Activated CD4-positive, alpha-beta T cell treated with anti-CD3 and anti-CD28 coated beads for 36 hours (primary cell): ENCODE measurements around the gene KIAA2012. TPM values are rescaled to one million over a fixed set of nuclear protein-coding genes. Genes with fewer than 3 reads are reported as not detected.

Source experiments
- ATAC-seq: fragments of 200-7000 bp; cut with Tn5 transposase; one replicate; pipeline ENCODE4 v1.10.0; 2021; ENCODE audit warnings: mild to moderate bottlenecking, moderate library complexity
- CTCF ChIA-PET: fragments of 350-600 bp; sonication (Branson Sonifier 250); formaldehyde crosslinking; loops from one replicate; lab custom pipeline; 2021; ENCODE audit warnings: antibody characterized with exemption; lab: Charles Lee
- POLR2A ChIA-PET: fragments of 350-600 bp; sonication (Branson Sonifier 250); formaldehyde crosslinking; loops from one replicate; lab custom pipeline; 2021; ENCODE audit warnings: antibody characterized with exemption, inconsistent platforms; lab: Charles Lee
- DNase-seq: peaks from one replicate; pipeline ENCODE4 v3.0.0-alpha.2; 2020
- H3K27ac Mint-ChIP-seq: one replicate; pipeline ENCODE4 v1.8.0; 2021; ENCODE audit warnings: mixed read lengths
- H3K27me3 Mint-ChIP-seq: one replicate; pipeline ENCODE4 v1.8.0; 2021; ENCODE audit warnings: mixed read lengths
- H3K36me3 Mint-ChIP-seq: one replicate; pipeline ENCODE4 v1.8.0; 2021; ENCODE audit warnings: low read depth, mixed read lengths
- H3K4me1 Mint-ChIP-seq: one replicate; pipeline ENCODE4 v1.8.0; 2021; ENCODE audit warnings: mixed read lengths
- H3K4me3 Mint-ChIP-seq: one replicate; pipeline ENCODE4 v1.8.0; 2021; ENCODE audit warnings: mild to moderate bottlenecking, moderate library complexity, mixed read lengths
- H3K9me3 Mint-ChIP-seq: one replicate; pipeline ENCODE4 v1.8.0; 2021; ENCODE audit warnings: low read depth, mixed read lengths
- intact Hi-C, 2 experiments: fragments of 100-400 bp; cut with DNase I in 1 of 2; cut with micrococcal nuclease in 1 of 2; formaldehyde crosslinking; loops; one replicate each; pipeline versions ENCODE4 v1.14.2 to v1.15.1; 2022 to 2024; cut with DNase I, micrococcal nuclease
- total RNA-seq, 2 experiments: library from RNA; stranded (reverse); gene quantifications; one replicate each; pipeline ENCODE4 v1.2.3, GENCODE V29; 2021

The KIAA2012 gene
- total RNA-seq, 2 experiments from 2014 or later: not detected

DNA sequence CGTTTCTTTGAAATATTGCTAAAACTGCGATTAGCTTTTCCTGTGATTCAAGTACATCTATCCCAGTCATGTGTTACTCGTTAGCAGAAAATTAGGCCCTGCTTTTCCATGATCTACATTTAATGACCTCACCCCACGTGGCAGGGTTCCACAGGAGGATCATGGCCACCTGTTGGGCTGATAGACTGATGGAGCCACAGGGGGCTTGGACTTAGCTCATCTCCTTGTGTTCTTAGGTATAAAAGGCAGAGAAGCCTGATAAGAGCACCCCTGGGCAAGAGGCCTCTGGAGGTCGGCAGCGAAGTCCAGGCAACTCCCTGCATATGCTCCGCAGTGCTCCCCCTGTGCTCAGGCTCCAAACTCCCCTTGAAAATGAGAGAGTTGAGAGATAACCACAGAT lies 26.5 kb upstream of the KIAA2012 start:
- CTCF ChIA-PET: no interaction called here
- Mint-ChIP-seq H3K4me1 (no peaks in the 10 kb centered on the region), H3K9me3 (no peaks in the 10 kb centered on the region), H3K27ac (no peak overlapping the region), H3K4me3 (no peak overlapping the region), H3K27me3 (peaks cover 24% of the 10 kb centered on the region), H3K36me3 (no peaks in the 10 kb centered on the region)
- POLR2A ChIA-PET: no interaction called here
- intact Hi-C loops: no loop called here
- DNase-seq (no peak), ATAC-seq (no peak)

DNA sequence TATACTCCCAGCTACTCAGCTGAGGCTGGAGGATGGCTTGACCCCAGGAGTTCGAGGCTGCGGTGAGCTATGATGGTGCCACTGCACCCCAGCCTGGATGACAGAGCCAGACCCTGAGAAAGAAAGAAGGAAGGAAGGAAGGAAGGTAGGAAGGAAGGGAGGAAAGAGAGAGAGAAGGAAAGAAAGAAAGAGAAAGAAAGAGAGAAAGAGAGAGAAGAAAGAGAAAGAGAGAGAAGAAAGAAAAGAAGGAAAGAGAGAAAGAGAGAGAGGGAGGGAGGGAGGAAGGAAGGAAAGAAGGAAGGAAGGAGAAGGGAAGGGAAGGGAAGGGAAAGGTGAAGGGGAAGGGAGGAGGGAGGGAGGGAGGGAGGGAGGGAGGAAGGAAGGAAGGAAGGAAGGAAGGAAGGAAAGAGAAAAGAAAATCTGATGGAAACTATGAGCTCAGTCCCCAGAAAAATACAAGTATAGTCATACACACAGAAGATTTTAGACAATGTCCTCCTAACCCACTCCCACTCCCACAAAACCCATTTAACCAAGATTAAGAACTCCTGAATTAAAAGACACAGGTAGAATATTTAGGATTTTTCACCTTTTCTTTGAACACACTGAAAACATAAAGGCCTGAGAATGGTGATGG lies 23.8 kb upstream of the KIAA2012 start:
- Mint-ChIP-seq H3K36me3 (no peaks in the 10 kb centered on the region), H3K27ac (no peak overlapping the region), H3K27me3 (peaks cover 26% of the 10 kb centered on the region), H3K4me3 (no peak overlapping the region), H3K9me3 (no peaks in the 10 kb centered on the region), H3K4me1 (no peaks in the 10 kb centered on the region)
- POLR2A ChIA-PET: no interaction called here
- DNase-seq: no peak
- CTCF ChIA-PET: no interaction called here
- intact Hi-C loops: no loop called here
- ATAC-seq: no peak

DNA sequence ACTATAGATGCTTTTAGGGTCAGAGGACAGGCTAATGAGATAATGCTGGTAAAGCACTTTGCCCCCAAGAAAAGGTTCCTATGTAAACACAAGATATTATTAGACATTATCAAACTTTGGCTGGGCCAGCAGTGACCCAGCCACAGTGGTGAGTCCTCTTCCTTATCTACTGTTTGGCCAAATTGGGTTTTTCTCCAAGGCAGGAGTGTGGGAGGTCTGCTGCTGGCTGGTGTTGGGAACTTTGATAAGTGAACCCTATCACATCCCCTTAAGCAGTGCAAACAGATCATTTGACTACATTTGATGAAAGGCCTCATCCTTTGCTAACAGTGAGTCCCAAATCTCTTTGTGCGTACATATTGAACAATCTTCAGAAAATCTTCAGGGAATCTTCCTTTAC lies 23.2 kb upstream of the KIAA2012 start:
- Mint-ChIP-seq H3K27me3 (peaks cover 29% of the 10 kb centered on the region), H3K27ac (no peak overlapping the region), H3K36me3 (no peaks in the 10 kb centered on the region), H3K4me1 (no peaks in the 10 kb centered on the region), H3K4me3 (no peak overlapping the region), H3K9me3 (no peaks in the 10 kb centered on the region)
- POLR2A ChIA-PET: no interaction called here
- intact Hi-C loops: no loop called here
- DNase-seq (no peak), ATAC-seq (no peak)
- CTCF ChIA-PET: no interaction called here

DNA sequence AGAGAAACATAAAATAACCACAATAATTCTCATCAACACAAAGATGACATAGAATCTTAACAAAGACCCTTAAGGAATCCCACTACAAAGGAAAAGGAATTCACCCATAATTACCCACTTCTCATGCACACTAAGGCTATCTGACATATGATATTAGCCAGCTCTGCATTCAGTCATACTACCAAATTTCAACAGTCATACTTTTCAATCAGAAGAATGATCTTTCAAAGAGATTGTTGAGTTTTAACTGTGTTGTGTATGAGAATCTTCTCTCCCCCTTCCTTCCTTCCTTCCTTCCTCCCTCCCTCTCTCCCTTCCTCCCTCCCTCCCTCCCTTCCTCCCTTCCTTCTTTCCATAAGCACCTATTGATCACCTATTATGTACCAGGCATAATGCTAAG lies 22.4 kb upstream of the KIAA2012 start:
- ATAC-seq (no peak), DNase-seq (no peak)
- Mint-ChIP-seq H3K4me3 (no peak overlapping the region), H3K36me3 (no peaks in the 10 kb centered on the region), H3K4me1 (no peaks in the 10 kb centered on the region), H3K27me3 (peaks cover 25% of the 10 kb centered on the region), H3K9me3 (no peaks in the 10 kb centered on the region), H3K27ac (no peak overlapping the region)
- intact Hi-C loops: no loop called here
- CTCF ChIA-PET: no interaction called here
- POLR2A ChIA-PET: no interaction called here

DNA sequence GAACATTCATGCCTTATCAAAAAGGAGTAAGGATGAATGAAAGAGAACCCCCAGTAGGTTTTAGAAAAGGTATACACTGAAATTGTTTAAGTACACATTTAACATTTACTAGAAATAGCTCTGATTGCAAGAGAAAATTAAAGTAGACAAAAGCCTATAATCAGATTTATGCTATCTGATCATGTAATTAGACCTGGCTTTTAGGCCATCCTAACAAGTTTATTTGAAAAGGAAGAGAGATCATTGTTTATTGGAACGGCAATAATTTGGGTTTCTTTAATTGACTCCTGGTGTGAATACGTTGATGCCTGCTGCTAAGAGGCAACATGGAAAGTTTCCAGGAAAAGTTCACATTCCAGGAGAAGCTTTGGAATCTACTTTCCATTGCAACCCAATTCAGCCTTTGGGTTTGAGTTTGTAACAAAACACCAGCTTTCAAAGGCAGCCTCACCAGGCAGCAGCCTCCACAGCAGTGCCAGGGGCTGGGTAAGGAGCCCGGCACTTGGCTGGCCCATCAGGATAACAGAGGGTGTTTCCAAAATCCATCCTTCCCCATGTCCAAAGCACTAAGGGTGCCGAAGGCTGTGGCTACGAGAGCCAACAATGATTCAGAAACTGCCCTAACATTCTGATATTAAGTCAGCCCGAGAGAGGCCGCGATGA lies 21.4 kb upstream of the KIAA2012 start:
- H3K9me3 Mint-ChIP-seq: no peaks in the 10 kb centered on the region
- ATAC-seq: no peak
- CTCF ChIA-PET: no interaction called here
- POLR2A ChIA-PET: no interaction called here
- peaks cover 29% of the 10 kb centered on the region for H3K27me3 Mint-ChIP-seq
- H3K4me1 Mint-ChIP-seq: no peaks in the 10 kb centered on the region
- DNase-seq: no peak
- H3K36me3 Mint-ChIP-seq: no peaks in the 10 kb centered on the region
- no peak overlapping the region for H3K27ac Mint-ChIP-seq
- intact Hi-C loops: no loop called here
- H3K4me3 Mint-ChIP-seq: no peak overlapping the region

DNA sequence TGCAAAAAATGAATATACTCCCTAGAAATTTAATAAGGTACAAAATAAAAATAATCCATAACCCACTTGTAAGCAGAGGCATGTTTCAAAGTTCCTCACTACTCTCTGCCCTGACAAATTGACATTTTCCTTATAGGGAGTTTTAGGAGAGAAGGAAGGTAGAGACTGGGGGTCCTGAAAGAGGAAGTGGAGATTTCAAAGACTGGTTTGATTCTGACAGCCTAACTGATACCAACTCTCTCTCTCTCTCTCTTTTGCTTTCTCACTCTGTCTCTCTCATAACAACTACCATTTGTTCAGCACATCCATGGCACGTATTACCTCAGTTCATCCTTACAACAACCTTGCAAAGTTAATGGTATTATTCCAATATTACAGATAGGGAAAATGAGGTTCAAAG lies 20.8 kb upstream of the KIAA2012 start:
- H3K27ac Mint-ChIP-seq: no peak overlapping the region
- ChIA-PET POLR2A (no interaction called here), CTCF (no interaction called here)
- no peak overlapping the region for H3K4me3 Mint-ChIP-seq
- peaks cover 29% of the 10 kb centered on the region for H3K27me3 Mint-ChIP-seq
- H3K9me3 Mint-ChIP-seq: no peaks in the 10 kb centered on the region
- H3K4me1 Mint-ChIP-seq: no peaks in the 10 kb centered on the region
- intact Hi-C loops: no loop called here
- no peaks in the 10 kb centered on the region for H3K36me3 Mint-ChIP-seq
- DNase-seq (no peak), ATAC-seq (no peak)

DNA sequence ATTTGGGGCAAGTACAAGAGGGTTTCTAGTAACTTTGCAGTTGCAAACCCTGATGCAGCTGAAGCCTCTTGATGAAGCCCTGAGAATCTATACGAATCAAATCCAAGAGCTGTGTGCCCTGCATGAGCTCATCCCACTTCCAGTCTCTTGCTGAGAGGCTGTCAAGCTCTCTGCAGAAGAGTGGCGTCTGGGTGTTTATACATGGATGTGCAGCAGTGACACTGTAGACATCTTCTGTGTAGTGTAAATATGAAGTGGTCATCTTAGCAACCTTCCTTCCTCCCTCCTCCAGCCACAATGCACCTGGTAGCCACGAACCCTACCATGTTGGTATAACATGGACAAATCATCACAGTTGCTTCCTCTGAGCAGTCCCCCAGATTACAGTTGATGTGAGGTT lies 18.4 kb upstream of the KIAA2012 start:
- ChIA-PET POLR2A (interaction anchor here (0.6 kb wide), 1 partner anchor 84 kb away, joined by 4 read pairs; no protein-coding TSS in a partner anchor), CTCF (no interaction called here)
- H3K27me3 Mint-ChIP-seq: peaks cover 35% of the 10 kb centered on the region
- intact Hi-C loops: no loop called here
- H3K4me1 Mint-ChIP-seq: no peaks in the 10 kb centered on the region
- H3K4me3 Mint-ChIP-seq: no peak overlapping the region
- ATAC-seq (no peak), DNase-seq (no peak)
- H3K9me3 Mint-ChIP-seq: no peaks in the 10 kb centered on the region
- no peak overlapping the region for H3K27ac Mint-ChIP-seq
- no peaks in the 10 kb centered on the region for H3K36me3 Mint-ChIP-seq

DNA sequence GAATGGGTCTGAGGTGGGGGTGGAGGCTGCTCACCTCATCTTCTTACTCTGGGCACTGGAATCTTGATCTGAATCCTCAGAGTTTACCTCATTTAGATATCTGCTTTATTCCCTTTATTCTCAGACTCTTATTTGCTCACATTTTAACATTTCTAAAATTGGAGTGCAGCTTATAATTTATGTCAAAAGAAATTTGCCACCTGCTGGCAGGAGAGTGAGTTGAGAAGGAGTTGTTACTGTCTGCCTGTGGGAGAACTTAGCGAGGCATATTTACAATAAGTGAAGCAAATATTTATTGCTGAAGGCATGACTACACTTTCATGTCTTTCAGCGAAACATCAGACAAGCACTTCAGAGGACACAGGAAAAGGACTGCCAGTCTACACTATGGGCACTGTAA lies 16.4 kb upstream of the KIAA2012 start:
- no peak for ATAC-seq
- intact Hi-C loops: no loop called here
- ChIA-PET CTCF (no interaction called here), POLR2A (no interaction called here)
- Mint-ChIP-seq H3K27ac (no peak overlapping the region), H3K27me3 (peaks cover 35% of the 10 kb centered on the region), H3K36me3 (no peaks in the 10 kb centered on the region), H3K4me1 (no peaks in the 10 kb centered on the region), H3K9me3 (no peaks in the 10 kb centered on the region), H3K4me3 (no peak overlapping the region)
- no peak for DNase-seq

DNA sequence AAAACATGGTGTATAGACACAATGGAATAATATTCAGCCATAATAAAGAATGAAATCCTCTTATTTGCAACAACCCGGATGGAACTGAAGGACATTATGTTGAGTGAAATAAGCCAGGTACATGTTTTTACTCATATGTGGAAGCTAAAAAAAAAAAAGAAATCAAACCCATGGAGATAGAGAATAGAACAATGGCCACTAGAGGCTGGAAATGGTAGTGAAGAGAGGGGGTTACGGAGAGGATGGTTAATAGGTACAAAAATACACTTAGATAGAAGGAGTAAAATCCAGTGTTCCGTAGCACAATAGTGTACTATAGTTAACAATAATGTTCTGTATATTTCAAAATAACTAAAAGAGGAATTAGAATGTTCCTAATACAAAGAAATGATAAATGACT lies 12.8 kb upstream of the KIAA2012 start:
- H3K4me1 Mint-ChIP-seq: peaks cover 4% of the 10 kb centered on the region
- CTCF ChIA-PET: no interaction called here
- no peak overlapping the region for H3K27ac Mint-ChIP-seq
- H3K9me3 Mint-ChIP-seq: no peaks in the 10 kb centered on the region
- ATAC-seq: no peak
- intact Hi-C loops: loop anchor here in 1 of 2 experiments (5.0 kb wide), 1 partner anchor 198 kb away; no protein-coding TSS in a partner anchor
- no peak overlapping the region for H3K4me3 Mint-ChIP-seq
- POLR2A ChIA-PET: no interaction called here
- H3K36me3 Mint-ChIP-seq: no peaks in the 10 kb centered on the region
- peaks cover 19% of the 10 kb centered on the region for H3K27me3 Mint-ChIP-seq
- no peak for DNase-seq

DNA sequence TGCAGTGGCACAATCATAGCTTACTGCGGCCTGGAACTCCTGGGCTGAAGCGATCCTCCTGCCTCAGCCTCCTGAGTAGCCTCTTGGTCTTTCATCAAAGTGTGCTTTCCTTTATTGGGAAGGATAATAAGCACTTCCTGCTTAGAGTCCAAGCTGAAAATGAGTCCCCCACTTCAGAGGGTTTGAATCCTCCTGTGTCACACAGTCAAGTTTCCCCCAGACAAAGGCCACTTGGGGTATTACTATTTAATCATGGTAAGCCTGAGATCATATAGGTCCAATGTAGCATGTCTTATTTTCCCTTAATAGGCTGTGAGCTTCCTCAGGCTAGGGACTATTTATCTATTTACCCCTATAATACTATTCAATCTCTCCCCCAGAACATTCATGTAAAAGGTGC lies 11.4 kb upstream of the KIAA2012 start:
- Mint-ChIP-seq H3K36me3 (no peaks in the 10 kb centered on the region), H3K4me1 (peaks cover 4% of the 10 kb centered on the region), H3K27me3 (peaks cover 11% of the 10 kb centered on the region), H3K4me3 (no peak overlapping the region), H3K27ac (no peak overlapping the region), H3K9me3 (no peaks in the 10 kb centered on the region)
- intact Hi-C loops: loop anchor here in 1 of 2 experiments (5.0 kb wide), 1 partner anchor 199 kb away; no protein-coding TSS in a partner anchor
- DNase-seq (no peak), ATAC-seq (no peak)
- ChIA-PET POLR2A (no interaction called here), CTCF (no interaction called here)

DNA sequence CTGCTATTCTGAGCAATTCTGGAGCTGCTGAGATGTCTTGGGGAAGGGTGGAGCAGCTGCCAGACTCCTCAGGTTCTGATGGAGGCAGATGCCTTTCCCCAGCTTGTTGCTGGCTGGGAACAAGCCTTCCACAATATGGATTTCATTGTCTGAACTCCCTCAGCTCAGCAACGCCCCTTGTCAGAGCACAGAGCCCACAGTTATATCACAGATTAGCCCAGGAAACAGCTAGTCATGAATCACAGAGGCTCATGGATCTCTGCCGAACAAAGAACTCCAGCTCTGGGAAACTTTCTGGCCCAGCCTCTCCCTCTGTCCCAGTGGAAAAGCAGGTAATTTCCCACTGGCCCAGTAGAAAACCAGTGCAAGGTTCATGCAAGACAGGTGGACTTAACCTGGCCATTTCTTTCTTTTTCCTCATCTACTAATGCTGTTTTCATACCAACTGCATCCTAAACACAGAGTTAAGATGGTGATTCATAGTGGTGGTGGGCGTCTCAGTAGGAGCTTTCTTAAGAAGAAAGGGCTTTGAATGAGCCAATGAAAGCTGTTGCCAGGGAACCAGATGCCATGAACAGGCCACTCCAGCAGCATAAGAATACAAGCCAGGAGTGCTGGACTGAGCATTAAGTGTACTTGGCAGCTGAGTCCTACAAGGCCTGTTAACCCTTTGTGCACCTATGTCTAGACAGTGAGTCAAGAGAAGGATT lies 8.7 kb upstream of the KIAA2012 start:
- CTCF ChIA-PET: interaction anchor here (0.5 to 0.9 kb wide), 2 partner anchors 32 to 429 kb away, joined by 3 to 5 read pairs; no protein-coding TSS in a partner anchor
- H3K4me1 Mint-ChIP-seq: peaks cover 4% of the 10 kb centered on the region
- no peak overlapping the region for H3K27ac Mint-ChIP-seq
- no peaks in the 10 kb centered on the region for H3K9me3 Mint-ChIP-seq
- peak; percentile 78 for ATAC-seq
- H3K36me3 Mint-ChIP-seq: no peaks in the 10 kb centered on the region
- POLR2A ChIA-PET: interaction anchor here (0.5 kb wide), 1 partner anchor 126 kb away, joined by 9 read pairs; no protein-coding TSS in a partner anchor
- intact Hi-C loops: loop anchor here in 1 of 2 experiments (5.0 kb wide), 1 partner anchor 202 kb away; no protein-coding TSS in a partner anchor
- DNase-seq: peak; percentile 33
- peaks cover 3% of the 10 kb centered on the region for H3K27me3 Mint-ChIP-seq
- no peak overlapping the region for H3K4me3 Mint-ChIP-seq
